K562 (cell line): ENCODE data around the gene PTCHD4. TPM values are rescaled to one million over a fixed set of nuclear protein-coding genes. Genes with fewer than 3 reads are reported as not detected.

Experiments used
- ATAC-seq: fragments of 200-7000 bp; cut with Tn5 transposase; 3 replicates; pipeline ENCODE4 v1.9.1; 2020; ENCODE audit warnings: moderate library complexity
- BruUV-seq: library from RNA; stranded (reverse); fragments of 400-500 nt; replicated peaks from 2 replicates; lab custom pipeline; 2021; lab: Mats Ljungman, UMichigan
- CTCF ChIA-PET: fragments of 300-600 bp; formaldehyde crosslinking; extraction: SDS; loops from one replicate; lab custom pipeline; 2021; ENCODE audit warnings: low intra/inter-chr PET ratio; lab: Yijun Ruan, JAX
- POLR2A ChIA-PET: fragments of 300-600, 350-650 bp; sonication (Branson Sonifier 250); formaldehyde crosslinking; extraction: SDS; loops from one replicate; lab custom pipeline; 2021; ENCODE audit warnings: antibody characterized with exemption, inconsistent platforms; lab: Yijun Ruan, JAX
- DNase-seq, 4 experiments: peaks; one replicate each; pipeline versions ENCODE4 v3.0.0 to v3.0.0-alpha.2; 2011 to 2018; ENCODE audit warnings: low spot score in 3 of 4, mixed read lengths in 3 of 4; ENCODE audit errors: extremely low read depth in 1 of 4
- FAIRE-seq: peaks from 2 replicates; lab custom pipeline; 2011; peaks lifted over from hg19 to GRCh38; lab: Jason Lieb, UNC
- H2AFZ ChIP-seq: 2 replicates; pipeline ENCODE4 v1.6.0; 2011; ENCODE audit warnings: low read depth, low read length, control low read depth, inconsistent platforms
- H3K27ac ChIP-seq: fragments of 200-600 bp; 3 replicates; pipeline ENCODE4 v1.8.0; 2011; ENCODE audit warnings: low read depth, mild to moderate bottlenecking, control low read depth, inconsistent platforms, low read length, moderate library complexity, mixed read lengths; ENCODE audit errors: extremely low read depth
- H3K27me3 ChIP-seq, 2 experiments: fragments of 300-600 bp in 1 of 2; 2 replicates in 1 of 2; 3 replicates in 1 of 2; pipeline versions ENCODE4 v1.6.0 to v1.8.0; 2011; ENCODE audit warnings: inconsistent platforms in 2 of 2, low read length in 2 of 2, mild to moderate bottlenecking in 1 of 2, mixed read lengths in 1 of 2, moderate library complexity in 1 of 2; ENCODE audit not compliant: control insufficient read depth in 2 of 2, insufficient read depth in 2 of 2
- H3K36me3 ChIP-seq: fragments of 300-600 bp; 3 replicates; pipeline ENCODE4 v1.8.0; 2011; ENCODE audit warnings: mild to moderate bottlenecking, low read length, inconsistent platforms; ENCODE audit not compliant: control insufficient read depth, insufficient read depth
- H3K4me1 ChIP-seq, 2 experiments: fragments of 200-600 bp in 1 of 2; replicated peaks in 1 of 2; 2 replicates in 1 of 2; 3 replicates in 1 of 2; pipeline versions ENCODE4 v1.5.1 to v1.8.0; 2011; ENCODE audit warnings: inconsistent platforms in 2 of 2, low read length in 2 of 2, mild to moderate bottlenecking in 1 of 2, mixed read lengths in 1 of 2, moderate library complexity in 1 of 2; ENCODE audit not compliant: control insufficient read depth in 2 of 2, insufficient read depth in 2 of 2
- H3K4me2 ChIP-seq: 2 replicates; pipeline ENCODE4 v1.6.1; 2011; ENCODE audit warnings: low read length, control low read depth, inconsistent platforms, mixed read lengths; ENCODE audit not compliant: insufficient read depth
- H3K4me3 ChIP-seq: fragments of 200-600 bp; sonication (generic), shearing (Covaris generic); 2 replicates; pipeline ENCODE4 v1.5.1; 2016; ENCODE audit warnings: control low read depth, inconsistent platforms
- H3K79me2 ChIP-seq: fragments of 200-600 bp; 3 replicates; pipeline ENCODE4 v1.8.0; 2011; ENCODE audit warnings: low read length, inconsistent platforms; ENCODE audit not compliant: control insufficient read depth, insufficient read depth
- H3K9ac ChIP-seq, 2 experiments: 2 replicates each; pipeline versions ENCODE4 v1.6.0 to v1.6.1; 2011; ENCODE audit warnings: low read depth in 2 of 2, low read length in 2 of 2, control low read depth in 1 of 2, inconsistent platforms in 1 of 2, mild to moderate bottlenecking in 1 of 2, mixed read lengths in 1 of 2; ENCODE audit not compliant: insufficient read depth in 1 of 2
- H3K9me1 ChIP-seq: one replicate; pipeline ENCODE4 v1.6.0; 2011; ENCODE audit warnings: inconsistent platforms, mild to moderate bottlenecking, low read length, moderate library complexity; ENCODE audit not compliant: control insufficient read depth, insufficient read depth
- H3K9me3 ChIP-seq: replicated peaks from 2 replicates; pipeline ENCODE4 v1.5.1; 2011; ENCODE audit warnings: low read depth, low read length, inconsistent platforms; ENCODE audit not compliant: control insufficient read depth, insufficient read depth
- H4K20me1 ChIP-seq: replicated peaks from 2 replicates; pipeline ENCODE4 v1.6.1; 2011; ENCODE audit warnings: low read length, inconsistent platforms, mixed read lengths; ENCODE audit not compliant: control insufficient read depth, insufficient read depth
- CXXC5 ChIP-seq: fragments of 250-450 bp; sonication (Bioruptor Pico); IDR thresholded peaks from 2 replicates; pipeline ENCODE4 v1.8.0; 2022; ENCODE audit warnings: inconsistent platforms, mild to moderate bottlenecking, moderate library complexity
- IRF1 ChIP-seq: sonication (generic); formaldehyde crosslinking; IDR thresholded peaks from 2 replicates; pipeline ENCODE4 v1.8.0; 2022; ENCODE audit warnings: missing genetic modification reagents, mild to moderate bottlenecking, borderline replicate concordance
- KLF6 ChIP-seq: fragments of 250-450 bp; sonication (Bioruptor Pico); IDR thresholded peaks from 2 replicates; pipeline ENCODE4 v1.4.0; 2020; ENCODE audit warnings: mild to moderate bottlenecking, moderate library complexity, borderline replicate concordance
- MLLT1 ChIP-seq, 2 experiments: fragments of 450-650 bp; IDR thresholded peaks; 2 replicates each; pipeline ENCODE4 v1.6.1; 2016
- NFYB ChIP-seq: IDR thresholded peaks from 2 replicates; pipeline ENCODE4 v1.6.1; 2011; ENCODE audit warnings: mild to moderate bottlenecking, moderate library complexity; ENCODE audit not compliant: insufficient read length; ENCODE audit errors: extremely low read depth
- PHF21A ChIP-seq: fragments of 450-650 bp; IDR thresholded peaks from 2 replicates; pipeline ENCODE4 v1.6.1; 2017; ENCODE audit warnings: low read depth, borderline replicate concordance
- POLR3A ChIP-seq: IDR thresholded peaks from 2 replicates; pipeline ENCODE4 v1.6.1; 2011; ENCODE audit warnings: borderline replicate concordance, mild to moderate bottlenecking, moderate library complexity; ENCODE audit not compliant: insufficient read length, insufficient read depth; ENCODE audit errors: extremely low read depth
- SMARCA4 ChIP-seq: fragments of 450-650 bp; IDR thresholded peaks from 2 replicates; pipeline ENCODE4 v1.6.1; 2016
- TBL1XR1 ChIP-seq, 2 experiments: IDR thresholded peaks; 2 replicates each; pipeline ENCODE4 v1.6.1; 2012; ENCODE audit warnings: improper control_type of control experiment in 2 of 2, low read length in 2 of 2, mild to moderate bottlenecking in 1 of 2
- TCF3 ChIP-seq: sonication (generic); formaldehyde crosslinking; IDR thresholded peaks from 2 replicates; pipeline ENCODE4 v1.4.0; 2020; ENCODE audit warnings: mild to moderate bottlenecking, missing genetic modification reagents
- ZFPM2 ChIP-seq: fragments of 250-450 bp; sonication (Bioruptor Pico); IDR thresholded peaks from 2 replicates; pipeline ENCODE4 v1.5.1; 2022; ENCODE audit warnings: mild to moderate bottlenecking
- ZNF282 ChIP-seq: sonication (generic); formaldehyde crosslinking; IDR thresholded peaks from 2 replicates; pipeline ENCODE4 v1.8.1; 2023; ENCODE audit warnings: missing genetic modification reagents
- ZNF444 ChIP-seq: fragments of 250-450 bp; sonication (Bioruptor Pico); IDR thresholded peaks from 2 replicates; pipeline ENCODE4 v1.4.0; 2020; ENCODE audit warnings: mild to moderate bottlenecking, moderate library complexity
- ZNF584 ChIP-seq: fragments of 200-800 bp; sonication (Bioruptor generic); IDR thresholded peaks from 2 replicates; pipeline ENCODE4 v1.6.1; 2016; ENCODE audit warnings: low read depth, mild to moderate bottlenecking, missing genetic modification characterization, missing compliant biosample characterization
- WGBS: fragments of 100-300 bp; shearing (Covaris generic); methylation state at CpG from one replicate; pipeline ENCODE4 v1.1.6; 2016; ENCODE audit warnings: low coverage, mixed read lengths; ENCODE audit not compliant: insufficient coverage; ENCODE audit errors: missing lambda C conversion rate; 5-methylcytosine and 5-hydroxymethylcytosine counted together
- in situ Hi-C: fragments of 300-500 bp; cut with MboI; formaldehyde crosslinking; loops from 4 replicates; pipeline ENCODE4 v1.15.0; 2018; ENCODE audit warnings: inconsistent platforms, mixed read lengths
- intact Hi-C: fragments of 100-400 bp; cut with micrococcal nuclease; formaldehyde crosslinking; loops from 2 replicates; pipeline ENCODE4 v1.14.2; 2022
- polyA plus RNA-seq, 8 experiments: library from polyadenylated mRNA; depleted of rRNA in 4 of 8; stranded (reverse) in 5 of 8; unstranded in 3 of 8; fragments of >200 nt; fragmentation: Nextera tagmentation in 2 of 8; fragmentation: Illumina TruSeq in 1 of 8; extraction: Ambion mirVana in 2 of 8; extraction: Trizol in 1 of 8; gene quantifications; 2 replicates each; pipeline versions ENCODE4 v1.2.1 to v1.2.3, GENCODE V29; 2011 to 2014; ENCODE audit warnings: inconsistent platforms in 1 of 8, missing spikeins in 1 of 8
- total RNA-seq, 7 experiments: library from RNA; depleted of rRNA in 6 of 7; stranded (reverse); fragments of >200 nt in 6 of 7; fragmentation: Illumina TruSeq in 2 of 7; extraction: Trizol in 2 of 7; gene quantifications; 2 replicates each; pipeline versions ENCODE4 v1.2.1 to v1.2.3, GENCODE V29; 2011 to 2021; ENCODE audit warnings: low replicate concordance in 1 of 7

PTCHD4 gene
- total and polyA plus RNA-seq, 9 of the 15 experiments (the other 6 are each of a cell fraction or from before 2014, with no cell fraction given) = not detected

GRCh38 chr6:48092550-48093217 lies 18.3 kb downstream of the PTCHD4 start:
- Histone ChIP-seq H4K20me1 (no peaks in the 10 kb centered on the region), H3K4me2 (no peak overlapping the region), H3K4me1 (no peaks in the 10 kb centered on the region), H3K9me1 (no peaks in the 10 kb centered on the region), H3K36me3 (no peaks in the 10 kb centered on the region), H3K27ac (no peak overlapping the region), H3K27me3 (no peaks in the 10 kb centered on the region), H3K79me2 (no peaks in the 10 kb centered on the region), H3K9ac (no peak overlapping the region), H2AFZ (no peak overlapping the region), H3K4me3 (no peak overlapping the region), H3K9me3 (no peaks in the 10 kb centered on the region)
- POLR2A ChIA-PET = no interaction called here
- no peak for TF ChIP-seq ZNF282 (CRISPR knock-in tag)
- no peak for TF ChIP-seq MLLT1 (IDR thresholded peaks at IDR 0.05)
- TF ChIP-seq TBL1XR1 (IDR thresholded peaks at IDR 0.05; ENCODE audit: low read length in 2 of 2) = no peak
- TF ChIP-seq ZFPM2 (CRISPR knock-in tag) = no peak
- in situ Hi-C loops = no loop called here
- BruUV-seq = no TSS peak
- FAIRE-seq (no peak), ATAC-seq (no peak), DNase-seq (no peak)
- intact Hi-C loops = no loop called here
- CTCF ChIA-PET = no interaction called here
- 0% methylated on average over 3 of the region's 3 CpGs for WGBS

- no peaks in the 10 kb centered on the region for H3K79me2 ChIP-seq
- no peak for FAIRE-seq
- H4K20me1 ChIP-seq = no peaks in the 10 kb centered on the region
- H3K27ac ChIP-seq = no peak overlapping the region
- no peak for DNase-seq
- intact Hi-C loops (no loop called here), in situ Hi-C loops (no loop called here)
- H3K4me1 ChIP-seq = no peaks in the 10 kb centered on the region
- ChIA-PET CTCF (no interaction called here), POLR2A (no interaction called here)
- BruUV-seq = no TSS peak
- no peaks in the 10 kb centered on the region for H3K9me3 ChIP-seq
- no peaks in the 10 kb centered on the region for H3K36me3 ChIP-seq
- no peak overlapping the region for H3K9ac ChIP-seq
- H3K4me2 ChIP-seq = no peak overlapping the region
- H2AFZ ChIP-seq = no peak overlapping the region
- no peaks in the 10 kb centered on the region for H3K27me3 ChIP-seq
- WGBS = 4% methylated on average over 4 of the region's 4 CpGs
- no peaks in the 10 kb centered on the region for H3K9me1 ChIP-seq
- ATAC-seq = no peak
- H3K4me3 ChIP-seq = no peak overlapping the region
- TF ChIP-seq PHF21A (no peak), TCF3 (no peak), CXXC5 (no peak), NFYB (no peak), ZNF444 (CRISPR knock-in tag) (no peak), SMARCA4 (no peak), ZNF584 (CRISPR knock-in tag) (no peak), KLF6 (CRISPR knock-in tag) (no peak), POLR3A (no peak), IRF1 (CRISPR knock-in tag) (no peak)
Observed at GRCh38 chr6:48090546-48090945, 20.5 kb downstream of the PTCHD4 start.
